GM19324 (cell line): ENCODE results near the gene OR52E8.

ENCODE experiments used
- ATAC-seq: cut with Tn5 transposase; IDR thresholded peaks from one replicate; pipeline ENCODE4 v1.9.1; 2021; ENCODE audit warnings: mild to moderate bottlenecking, moderate library complexity; ENCODE audit not compliant: unreplicated experiment, low FRiP score

Gene OR52E8

GRCh38 chr11:5808500-5809121 is 48.9 kb downstream of the OR52E8 start, which contains the start of gene OR52N2:
Gene OR52N2, plus strand, starts transcription at chr11:5808924. Its CDS starts 11,412 bp downstream, at chr11:5820336.
- peak; percentile 76 for ATAC-seq

GRCh38 chr11:5807580-5807979 is 49.9 kb downstream of the OR52E8 start:
- no peak for ATAC-seq
